Adipose tissue (tissue), 3 donors: Measurements from ENCODE around the gene SFSWAP. TPM values are rescaled to one million over a fixed set of nuclear protein-coding genes. Genes with fewer than 3 reads are reported as not detected.

ENCODE experiments used
- polyA plus RNA-seq, 3 donors: library from polyadenylated mRNA; stranded (reverse); fragments of 200-250 nt; gene quantifications; one replicate each; pipeline ENCODE4 v1.2.3, GENCODE V29; 2013
- donor health status: healthy with polysubstance abuse.
- donor health status: Bipolar disorder and iron deficiency.
- donor health status: healthy.

SFSWAP gene
- polyA plus RNA-seq, 3 donors: 16.0 to 28.4 (median 18.1) TPM

Other genes with a start within 250 kb of the SFSWAP start
- 1 to 10 TPM; 2.7 to 7.5 (median 7.4) TPM for gene MMP17, start 117.3 kb downstream of the SFSWAP start, polyA plus RNA-seq
- gene ULK1, start 183.5 kb downstream of the SFSWAP start, polyA plus RNA-seq: 10 to 100 TPM; 13.7 to 47.1 (median 26.2) TPM
- 10 to 100 TPM; 13.6 to 37.0 (median 16.6) TPM for gene PUS1, start 218.2 kb downstream of the SFSWAP start, polyA plus RNA-seq
- gene EP400, start 238.9 kb downstream of the SFSWAP start, polyA plus RNA-seq: 10 to 100 TPM in 2 of 3 donors, 1 to 10 TPM in 1; 6.1 to 14.3 (median 11.0) TPM